ENCODE measurements around the gene CD79A.

CD79A gene

DNA sequence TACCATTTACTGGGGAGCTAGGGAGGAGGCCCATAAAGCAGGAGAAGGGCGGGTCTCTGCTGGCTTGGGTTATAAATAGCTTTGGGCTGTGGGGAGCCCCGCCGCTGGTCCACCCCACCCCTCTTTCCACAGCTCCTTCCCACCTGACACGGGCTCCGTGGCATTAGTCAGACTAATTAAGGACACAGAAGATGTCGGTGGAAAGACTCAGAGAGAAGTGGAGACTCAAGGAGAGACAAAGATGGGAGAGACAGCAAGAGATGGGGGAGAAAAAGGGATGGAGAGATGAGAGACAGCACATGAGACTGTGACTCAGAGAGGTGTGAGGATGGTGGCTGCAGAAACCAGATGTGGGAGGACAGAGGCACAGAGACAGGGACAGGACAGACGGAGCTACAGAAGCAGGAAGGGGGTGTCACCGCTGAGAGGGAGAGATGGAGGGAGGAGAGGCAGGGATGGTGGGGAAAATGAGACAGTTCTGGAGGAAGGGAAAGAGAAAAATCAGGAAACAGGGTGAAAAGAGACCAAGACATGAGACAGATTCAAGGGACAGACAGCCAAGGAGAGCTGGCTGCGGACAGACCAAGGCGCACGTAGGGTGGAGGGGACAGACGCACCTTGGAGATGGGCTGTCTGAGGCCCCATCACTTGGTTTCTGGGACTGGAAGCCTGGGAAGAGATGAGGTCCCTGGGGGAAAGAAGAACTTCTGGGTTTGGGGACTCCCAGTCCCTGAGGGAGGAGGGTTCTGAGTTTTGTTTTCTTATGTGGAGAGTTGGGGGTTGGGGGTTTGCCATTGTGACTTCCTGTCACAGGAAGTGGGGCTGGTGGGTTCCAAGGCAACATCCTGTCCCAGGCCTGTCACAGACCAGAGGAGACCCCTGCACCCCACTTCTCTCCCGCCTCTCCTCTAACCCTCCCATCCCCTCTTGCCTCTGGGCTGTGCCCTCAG lies 10.0 kb downstream of the CD79A start:
- peak; percentile 87 for DNase-seq

DNA sequence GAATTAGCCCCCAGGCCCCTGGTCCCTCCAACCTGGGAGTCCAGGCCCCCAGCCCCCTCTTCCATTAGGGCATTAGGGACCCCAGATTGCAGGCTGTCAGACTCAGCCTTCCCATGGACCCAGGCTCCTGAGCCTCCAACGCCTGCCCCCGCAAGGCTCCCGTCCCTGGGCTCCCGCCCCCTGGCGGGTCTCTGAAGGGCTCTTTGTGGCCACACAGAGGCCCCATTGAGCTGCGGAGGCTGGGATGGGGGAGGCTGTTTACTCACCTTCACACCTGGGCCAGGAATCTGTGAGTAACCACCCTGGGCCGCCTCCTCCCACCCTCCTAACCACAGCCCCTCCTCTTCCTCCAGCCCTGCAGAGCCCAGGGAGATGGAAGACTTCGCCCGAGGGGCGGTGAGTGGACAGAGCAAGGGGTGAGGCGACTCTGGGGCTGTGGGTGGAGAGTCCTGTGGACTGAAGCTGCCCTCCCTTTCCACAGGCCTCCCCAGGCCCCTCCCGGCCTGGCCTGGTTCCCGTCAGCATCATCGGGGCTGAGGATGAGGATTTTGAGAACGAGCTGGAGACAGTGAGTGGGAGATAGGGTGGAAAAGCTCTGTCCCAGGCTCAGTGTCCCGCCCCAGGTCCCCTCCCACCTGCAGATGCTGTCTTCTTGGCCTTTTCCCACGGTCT lies 10.8 kb downstream of the CD79A start:
- peak; percentile 93 for DNase-seq

DNA sequence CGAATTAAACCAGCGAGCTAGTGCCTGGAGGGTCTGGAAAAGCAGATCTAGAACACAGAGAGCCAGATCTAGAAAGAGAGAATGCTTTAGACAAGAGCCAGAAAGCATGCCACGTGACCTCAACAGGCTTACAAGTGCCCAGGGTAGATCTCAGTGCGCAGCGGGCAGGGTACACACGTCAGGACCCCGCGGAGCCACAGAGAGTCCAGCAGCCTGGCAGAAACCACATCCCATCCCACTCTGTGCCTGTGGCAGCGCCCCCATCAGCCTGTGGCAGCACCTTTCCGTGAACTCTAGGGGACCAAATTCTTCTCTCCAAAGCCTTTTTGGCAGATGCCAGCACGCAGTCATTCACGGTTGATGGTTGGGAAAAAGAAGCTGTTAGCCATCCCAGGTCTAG lies 11.8 kb downstream of the CD79A start:
- no peak for DNase-seq

DNA sequence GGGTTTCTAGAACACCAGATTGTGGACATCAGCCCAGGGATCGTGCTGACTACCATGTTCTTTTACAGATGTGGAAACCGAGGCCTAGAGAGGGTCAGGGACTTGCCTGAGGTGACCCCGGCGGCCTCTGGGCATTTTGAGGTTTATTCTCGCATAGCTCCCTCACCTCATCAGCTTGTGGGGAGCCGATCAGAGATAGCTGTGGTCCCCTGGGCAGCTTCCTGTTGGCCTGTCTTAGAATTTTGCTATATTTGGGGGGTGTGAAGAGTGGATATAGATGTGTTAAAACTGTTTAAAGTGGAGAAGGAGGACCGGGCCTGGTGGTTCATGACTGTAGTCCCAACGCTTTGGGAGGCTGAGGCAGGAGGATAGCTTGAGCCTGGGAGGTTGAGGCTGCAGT lies 12.8 kb downstream of the CD79A start:
- DNase-seq = no peak

DNA sequence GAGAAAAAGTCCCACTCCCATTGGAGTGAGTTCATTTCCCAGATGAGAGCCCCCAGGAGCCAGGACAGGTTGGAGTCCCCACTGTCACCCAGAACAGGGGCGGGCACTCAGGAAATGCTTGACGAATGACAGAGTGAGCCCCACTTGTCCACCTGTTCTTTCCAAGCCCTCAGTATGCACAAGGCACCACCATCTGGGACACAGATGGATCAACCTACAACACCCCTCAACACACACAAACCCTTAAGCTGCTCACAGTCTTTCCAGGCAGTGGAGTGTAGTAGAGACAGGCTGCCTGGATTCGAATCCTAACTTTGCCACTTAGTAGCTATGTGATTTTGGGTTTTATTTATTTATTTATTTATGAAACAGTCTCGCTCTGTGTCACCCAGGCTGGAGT lies 13.9 kb downstream of the CD79A start:
- no peak for DNase-seq

DNA sequence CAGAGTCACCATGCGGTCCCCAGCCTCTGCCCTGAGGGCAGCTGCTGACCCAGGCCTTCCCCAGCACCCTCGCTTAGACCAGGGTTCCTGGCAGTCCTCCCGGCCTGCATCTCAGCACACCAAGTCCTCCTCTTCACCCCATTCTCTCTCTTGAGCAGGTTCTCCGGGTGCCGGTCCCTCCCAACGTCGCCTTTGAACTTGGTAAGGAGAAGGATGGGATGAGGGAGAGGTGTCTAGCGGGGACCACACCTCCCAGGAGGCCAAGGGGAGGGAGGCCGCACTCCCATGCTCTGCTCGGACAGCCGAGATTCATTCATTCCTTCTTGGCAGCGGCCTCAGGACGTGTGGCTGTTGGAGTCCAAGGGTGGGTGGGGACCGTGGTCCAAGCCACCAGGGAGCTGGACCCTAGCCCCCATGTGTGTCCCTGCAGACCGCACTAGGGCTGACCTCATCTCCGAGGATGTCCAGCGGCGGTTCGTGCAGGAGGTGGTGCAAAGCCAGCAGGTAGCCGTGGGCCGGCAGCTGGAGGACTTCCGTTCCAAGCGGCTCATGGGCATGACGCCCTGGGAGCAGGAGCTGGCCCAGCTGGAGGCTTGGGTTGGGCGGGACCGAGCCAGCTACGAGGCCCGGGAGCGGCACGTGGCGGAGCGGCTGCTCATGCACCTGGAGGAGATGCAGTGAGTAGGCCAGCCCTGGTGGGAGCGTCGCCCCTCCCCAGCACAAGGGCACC lies 15.3 kb downstream of the CD79A start:
- DNase-seq = no peak

DNA sequence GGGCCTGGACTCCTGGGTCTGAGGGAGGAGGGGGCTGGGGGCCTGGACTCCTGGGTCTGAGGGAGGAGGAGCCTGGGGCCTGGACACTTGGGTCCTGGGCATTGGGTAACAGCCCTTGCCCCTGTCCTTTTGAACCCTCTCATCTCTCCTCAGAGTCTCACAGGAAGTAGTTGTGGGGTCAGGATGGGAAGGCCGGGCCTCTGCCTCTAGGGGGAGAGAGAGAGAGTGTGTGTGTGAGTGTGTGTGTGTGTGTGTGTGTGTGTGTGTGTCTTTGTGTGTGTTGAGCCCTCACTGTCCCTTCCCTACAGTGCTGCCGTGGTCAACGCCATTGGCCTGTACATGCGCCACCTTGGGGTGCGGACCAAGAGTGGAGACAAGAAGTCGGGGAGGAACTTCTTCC lies 16.8 kb downstream of the CD79A start:
- no peak for DNase-seq

DNA sequence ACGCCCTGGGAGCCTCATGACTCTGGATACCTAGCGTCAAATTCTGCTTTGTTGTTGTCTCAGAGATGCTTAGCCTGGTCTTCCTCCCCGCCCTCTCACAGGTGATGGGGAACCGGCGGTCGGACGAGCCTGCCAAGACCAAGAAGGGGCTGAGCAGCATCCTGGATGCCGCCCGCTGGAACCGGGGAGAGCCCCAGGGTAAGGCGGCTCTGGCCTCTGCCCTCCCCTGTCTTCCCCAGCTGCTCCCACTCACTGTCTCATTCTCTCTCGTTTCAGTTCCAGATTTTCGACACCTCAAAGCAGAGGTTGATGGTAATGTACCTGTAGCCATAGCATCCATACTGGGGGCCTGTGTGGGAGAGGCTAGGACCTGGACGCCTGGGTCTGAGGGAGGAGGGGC lies 17.3 kb downstream of the CD79A start:
- no peak for DNase-seq

DNA sequence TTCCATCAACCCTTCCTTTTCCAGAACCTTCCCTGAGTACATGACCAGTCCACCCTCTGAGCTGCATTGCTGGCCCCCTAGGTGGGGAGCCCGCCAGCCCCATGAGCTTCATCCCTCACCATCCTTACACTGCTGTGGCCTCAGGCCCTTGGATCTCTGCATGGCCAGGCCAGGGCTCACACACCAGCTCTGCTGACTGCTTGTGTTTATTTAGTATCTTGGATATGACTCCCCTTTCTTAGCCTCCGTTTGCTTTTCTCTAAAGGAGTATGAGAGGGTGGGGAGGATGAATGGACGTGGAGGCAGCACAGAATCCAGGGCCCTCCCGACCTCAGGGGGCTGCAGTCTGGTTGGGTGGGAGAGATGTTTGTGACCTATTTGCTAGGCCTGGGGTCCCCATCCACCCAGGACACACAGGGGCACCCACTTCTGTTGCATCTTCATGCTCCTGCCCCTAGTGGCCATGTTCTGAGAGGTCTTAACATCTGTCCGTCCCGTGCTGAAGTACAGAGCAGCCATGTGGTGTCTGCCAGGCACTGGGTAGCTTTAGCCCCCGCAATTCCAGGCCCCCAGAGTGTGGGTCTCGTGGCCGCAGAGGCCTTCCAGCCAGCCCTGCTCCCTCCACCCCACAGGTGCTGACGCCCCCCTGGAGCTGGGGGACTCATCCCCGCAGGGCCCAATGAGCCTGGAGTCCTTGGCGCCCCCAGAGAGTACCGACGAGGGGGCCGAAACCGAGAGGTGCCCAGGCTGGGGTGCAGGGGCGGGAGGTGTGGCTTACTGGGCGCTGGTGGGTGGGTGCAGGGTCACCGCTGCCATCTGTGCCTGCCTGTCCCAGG lies 18.9 kb downstream of the CD79A start:
- no peak for DNase-seq

DNA sequence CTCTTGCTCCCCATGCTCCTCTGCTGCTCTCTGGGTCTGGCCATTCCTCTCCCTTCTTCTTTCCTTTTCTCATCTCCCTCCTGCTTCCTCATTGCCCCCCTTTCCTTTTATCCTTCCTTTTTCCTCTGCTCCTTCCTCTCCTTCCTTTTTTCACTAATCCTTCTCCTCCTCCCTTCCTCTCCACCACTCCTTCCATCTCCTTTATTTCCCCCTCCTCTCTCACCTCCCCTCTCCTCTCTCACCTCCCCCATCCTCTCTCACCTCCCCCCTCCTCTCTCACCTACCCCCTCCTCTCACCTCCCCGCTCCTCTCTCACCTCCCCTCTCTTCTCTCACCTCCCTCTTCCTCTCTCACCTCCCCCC lies 19.5 kb downstream of the CD79A start:
- no peak for DNase-seq

DNA sequence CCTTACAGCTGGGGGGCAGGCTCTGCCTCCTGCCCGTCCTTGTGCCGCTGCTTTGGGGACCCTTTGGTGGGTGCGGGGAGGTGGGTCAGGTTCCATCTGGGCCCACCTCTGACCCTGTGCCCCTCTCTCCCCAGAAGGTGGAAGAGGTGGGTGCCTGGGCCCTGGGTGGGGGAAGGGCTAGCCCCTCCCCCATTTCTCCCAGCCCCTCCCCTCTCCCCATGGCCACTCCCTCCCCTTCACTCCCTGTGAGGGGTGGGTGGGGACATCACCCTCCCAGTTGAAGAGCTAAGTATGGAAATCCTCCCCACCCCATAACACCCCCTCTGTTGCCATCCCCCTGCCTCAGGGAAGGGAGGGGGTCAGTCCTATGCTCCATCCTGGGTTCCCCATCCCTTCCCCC lies 20.1 kb downstream of the CD79A start:
- no peak for DNase-seq

DNA sequence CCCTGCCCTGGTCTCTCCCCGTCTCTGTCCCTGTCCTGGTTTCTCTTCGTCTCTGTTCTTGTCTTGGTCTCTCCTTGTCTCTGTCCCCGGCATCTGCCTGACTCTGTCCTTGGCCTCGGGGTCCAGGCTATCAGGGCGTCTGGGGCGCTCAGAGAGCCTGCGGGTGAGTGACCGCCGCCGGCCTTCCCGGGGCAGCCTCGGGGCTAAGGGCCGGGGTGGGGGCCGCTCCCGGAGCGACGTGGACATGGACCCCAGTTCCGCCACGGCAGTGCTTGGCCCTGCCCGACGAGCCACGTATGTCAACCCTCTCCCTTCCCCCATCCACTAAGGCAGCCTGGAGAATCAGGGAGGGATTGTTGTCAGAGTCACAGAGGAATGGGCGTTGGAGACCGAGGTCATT lies 20.7 kb downstream of the CD79A start:
- no peak for DNase-seq

DNA sequence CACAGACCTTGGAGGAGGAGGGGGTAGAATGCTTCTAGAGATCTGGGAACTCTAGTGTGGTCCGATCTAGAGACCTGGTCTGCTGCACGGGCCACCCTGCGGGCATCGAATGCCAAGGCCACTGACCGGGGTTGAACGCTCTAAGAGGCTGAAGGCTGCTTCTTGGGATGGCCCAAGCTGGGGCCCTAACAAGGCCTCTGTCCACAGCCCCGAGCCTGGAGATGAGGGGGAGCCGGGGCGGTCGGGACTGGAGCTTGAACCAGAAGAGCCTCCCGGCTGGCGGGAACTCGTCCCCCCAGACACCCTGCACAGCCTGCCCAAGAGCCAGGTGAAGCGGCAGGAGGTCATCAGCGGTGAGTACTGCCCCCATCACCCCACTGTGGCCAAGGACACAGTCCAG lies 21.2 kb downstream of the CD79A start:
- DNase-seq = no peak

DNA sequence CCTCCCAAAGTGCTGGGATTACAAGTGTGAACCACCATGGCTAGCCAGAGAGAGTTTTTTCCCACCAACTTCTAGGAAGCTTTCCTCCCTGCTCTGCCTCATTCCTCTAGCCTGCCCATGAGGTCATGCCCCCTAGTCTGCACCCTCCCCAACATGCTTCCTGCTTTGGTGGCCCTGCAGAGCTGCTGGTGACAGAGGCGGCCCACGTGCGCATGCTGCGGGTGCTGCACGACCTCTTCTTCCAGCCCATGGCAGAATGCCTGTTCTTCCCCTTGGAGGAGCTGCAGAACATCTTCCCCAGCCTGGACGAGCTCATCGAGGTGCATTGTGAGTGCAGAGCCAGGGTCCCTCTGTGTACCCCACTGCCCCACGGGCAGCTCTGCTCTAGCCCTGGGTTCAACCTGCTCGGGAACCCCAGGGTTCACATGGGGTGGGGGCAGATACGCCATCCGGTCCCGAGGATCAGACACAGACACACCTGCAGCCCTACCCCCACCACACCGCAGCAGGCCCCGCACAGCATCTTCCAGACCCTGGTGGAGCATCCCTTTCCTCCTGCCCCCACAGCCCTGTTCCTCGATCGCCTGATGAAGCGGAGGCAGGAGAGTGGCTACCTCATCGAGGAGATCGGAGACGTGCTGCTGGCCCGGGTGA lies 24.8 kb downstream of the CD79A start:
- no peak for DNase-seq

DNA sequence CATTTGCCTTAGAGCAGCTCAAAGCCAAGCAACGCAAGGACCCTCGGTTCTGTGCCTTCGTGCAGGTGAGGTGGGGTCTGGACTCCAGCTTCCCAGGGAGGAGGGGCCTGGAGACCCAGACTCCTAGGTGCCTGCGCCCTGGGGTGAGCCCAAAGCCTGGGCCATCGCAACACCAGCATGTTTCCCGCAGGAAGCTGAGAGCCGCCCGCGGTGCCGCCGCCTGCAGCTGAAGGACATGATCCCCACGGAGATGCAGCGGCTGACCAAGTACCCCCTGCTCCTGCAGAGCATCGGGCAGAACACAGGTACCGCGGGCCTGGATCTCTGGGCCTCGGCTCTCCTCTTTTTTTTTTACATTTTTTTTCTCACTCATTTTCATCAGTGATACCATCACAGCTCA lies 25.5 kb downstream of the CD79A start:
- DNase-seq = no peak

DNA sequence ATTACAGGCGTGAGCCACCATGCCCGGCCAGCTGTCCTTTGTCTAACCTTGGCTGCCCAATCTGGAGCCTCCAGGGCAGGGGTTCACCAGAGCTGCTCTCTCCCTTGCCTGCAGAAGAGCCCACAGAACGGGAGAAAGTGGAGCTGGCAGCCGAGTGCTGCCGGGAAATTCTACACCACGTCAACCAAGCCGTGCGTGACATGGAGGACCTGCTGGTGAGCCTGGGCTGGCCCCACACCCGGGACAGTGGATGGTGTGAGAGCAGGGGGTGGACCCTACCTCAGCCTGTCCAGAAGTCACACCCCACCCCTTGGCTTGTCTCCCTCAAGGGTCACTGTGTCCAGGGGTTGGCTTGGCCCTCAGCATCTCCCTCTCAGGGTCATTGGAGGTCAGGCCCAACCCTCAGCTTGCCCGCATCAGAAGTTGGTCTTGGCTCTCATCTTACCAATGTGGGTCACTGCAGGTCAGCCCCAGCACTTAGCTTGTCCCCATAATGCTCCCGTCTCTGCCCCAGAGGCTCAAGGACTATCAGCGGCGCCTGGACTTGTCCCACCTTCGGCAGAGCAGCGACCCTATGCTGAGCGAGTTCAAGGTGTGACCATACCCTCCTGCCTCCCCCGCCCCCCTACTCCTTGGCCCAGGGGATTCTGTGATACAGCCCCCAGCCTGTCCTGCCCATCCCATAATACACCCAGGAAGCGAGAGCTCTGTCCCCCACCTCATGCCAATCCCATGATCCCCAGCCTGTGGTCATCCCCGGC lies 26.3 kb downstream of the CD79A start:
- DNase-seq = no peak

DNA sequence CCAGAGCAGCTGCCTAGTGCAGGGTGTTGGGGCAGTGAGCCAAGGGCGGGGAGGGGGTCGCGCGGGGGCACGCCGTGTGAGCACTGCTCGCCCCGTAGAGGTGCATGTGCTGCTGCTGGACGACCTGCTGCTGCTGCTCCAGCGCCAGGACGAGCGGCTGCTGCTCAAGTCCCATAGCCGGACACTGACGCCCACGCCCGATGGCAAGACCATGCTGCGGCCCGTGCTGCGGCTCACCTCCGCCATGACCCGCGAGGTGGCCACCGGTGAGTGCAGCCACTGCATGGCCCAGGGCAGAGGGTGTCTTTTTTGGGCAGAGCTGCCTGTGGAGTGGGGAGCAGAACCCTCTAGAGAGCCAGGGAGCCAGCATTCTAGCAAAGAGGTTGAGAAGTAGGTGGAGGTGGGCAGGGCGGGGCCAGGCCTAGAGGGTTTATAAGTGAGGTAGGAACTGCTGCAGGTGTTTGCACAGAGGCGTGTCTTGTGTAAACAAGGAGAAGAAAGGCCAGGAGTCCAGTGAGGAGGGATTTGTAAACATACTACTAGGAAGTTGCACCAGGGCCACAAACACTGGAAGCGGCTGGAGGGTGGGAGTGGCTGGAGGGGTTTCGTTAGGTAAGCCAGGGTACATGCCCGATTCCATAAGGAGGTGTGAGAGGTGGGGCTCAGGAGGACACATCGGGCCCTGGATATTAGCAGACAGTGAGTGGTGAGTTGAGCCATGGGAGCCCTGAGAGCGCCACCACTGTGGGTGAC lies 27.2 kb downstream of the CD79A start:
- DNase-seq = no peak

DNA sequence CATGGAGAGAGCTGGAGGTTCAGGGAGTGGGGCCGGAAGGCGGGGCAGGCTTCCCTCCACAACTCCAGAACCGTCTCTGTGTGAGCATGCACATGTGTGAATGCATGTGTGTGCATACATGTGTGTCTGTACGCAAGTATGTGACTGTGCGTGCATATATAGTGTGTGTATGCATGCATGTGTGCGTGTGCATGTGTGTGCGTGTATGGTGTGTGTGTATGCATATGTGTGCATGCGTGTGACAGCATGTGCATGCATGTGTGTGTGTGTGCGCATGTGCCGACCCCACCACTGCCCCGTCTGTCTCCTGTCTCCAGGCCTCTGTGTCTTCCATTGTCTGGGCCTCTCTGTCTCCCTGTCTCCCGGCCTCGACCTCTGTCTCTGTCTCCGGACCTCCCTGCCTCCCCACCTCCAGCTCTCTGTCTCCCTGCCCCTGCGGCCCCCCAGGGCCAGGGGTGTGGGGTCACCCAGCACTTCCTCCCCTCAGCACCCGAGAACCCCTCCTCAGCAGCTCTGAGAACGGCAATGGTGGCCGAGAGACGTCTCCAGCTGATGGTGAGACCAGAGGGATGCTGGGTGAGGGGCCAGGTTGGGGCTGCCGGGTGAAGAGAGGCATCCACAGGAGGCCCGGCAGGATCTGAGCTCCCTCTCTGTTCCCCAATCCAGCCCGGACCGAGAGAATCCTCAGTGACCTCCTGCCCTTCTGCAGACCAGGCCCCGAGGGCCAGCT lies 28.4 kb downstream of the CD79A start:
- DNase-seq = no peak

DNA sequence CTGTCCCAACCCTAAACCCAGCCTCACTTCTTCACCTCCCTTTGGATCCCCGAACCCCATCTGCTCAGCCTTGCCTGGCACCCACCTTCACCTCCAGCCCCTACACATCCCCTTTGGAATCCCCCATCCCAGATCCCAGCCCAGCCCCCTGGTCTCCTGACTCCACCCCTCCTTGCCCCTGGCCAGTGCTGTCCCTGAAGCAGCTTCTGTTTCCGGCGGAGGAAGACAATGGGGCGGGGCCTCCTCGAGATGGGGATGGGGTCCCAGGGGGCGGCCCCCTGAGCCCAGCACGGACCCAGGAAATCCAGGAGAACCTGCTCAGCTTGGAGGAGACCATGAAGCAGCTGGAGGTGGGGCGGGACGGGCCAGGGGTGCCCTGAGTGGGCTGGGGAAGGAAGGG lies 29.2 kb downstream of the CD79A start:
- no peak for DNase-seq
